ENCODE data around the gene TMEM86B. TPM values are rescaled to one million over a fixed set of nuclear protein-coding genes. Genes with fewer than 3 reads are reported as not detected.

The TMEM86B gene
- total RNA-seq, 1 experiment from 2014 or later: 21.2 TPM

DNA sequence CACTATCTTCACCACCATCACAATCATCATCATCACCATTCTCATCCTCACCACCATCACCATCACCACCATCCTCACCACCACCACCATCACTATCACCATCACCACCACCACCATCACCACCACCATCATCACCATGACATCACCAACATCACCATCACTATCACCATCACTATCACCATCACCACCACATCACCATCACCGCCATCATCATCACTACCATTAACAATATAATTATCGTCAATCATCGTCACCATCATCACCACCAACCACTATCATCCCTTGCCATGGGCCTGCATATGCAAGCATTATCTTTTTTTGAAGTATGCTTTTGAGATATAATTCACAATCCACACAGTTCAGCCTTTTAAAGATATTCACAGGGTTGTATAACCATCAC, 37.8 kb upstream of the TMEM86B start:
- Histone ChIP-seq H3K9me3 (peaks cover 5% of the 10 kb centered on the region; the same call in 1 of the 2 replicates), H3K36me3 (ENCODE audit: control insufficient read depth, insufficient read depth, low read length) (no peaks in the 10 kb centered on the region), H3K4me1 (peaks cover 9% of the 10 kb centered on the region; the same call in 1 of the 2 replicates), H3K4me3 (ENCODE audit: low read depth, low read length) (no peak overlapping the region), H3K27me3 (replicated peaks; ENCODE audit: control insufficient read depth, insufficient read depth, low read length) (no peaks in the 10 kb centered on the region)
- CTCF ChIA-PET: no interaction called here
- H3K27ac Mint-ChIP-seq (ENCODE audit: unreplicated experiment): peak overlapping the region; percentile 33
- no TSS peak for BruUV-seq (replicated peaks)
- intact Hi-C loops (cut with micrococcal nuclease; ENCODE audit: unreplicated experiment): no loop called here
- peaks cover 22% of the 10 kb centered on the region for H3K36me3 Mint-ChIP-seq (ENCODE audit: insufficient read depth, unreplicated experiment)
- H3K4me3 Mint-ChIP-seq (ENCODE audit: unreplicated experiment): no peak overlapping the region
- peaks cover 8% of the 10 kb centered on the region for H3K4me1 Mint-ChIP-seq (ENCODE audit: low read depth, unreplicated experiment)
- peaks cover 12% of the 10 kb centered on the region for H3K9me3 Mint-ChIP-seq (ENCODE audit: unreplicated experiment)
- POLR2A ChIA-PET: no interaction called here
- no peaks in the 10 kb centered on the region for H3K27me3 Mint-ChIP-seq (ENCODE audit: insufficient read depth, unreplicated experiment)
- TF ChIP-seq, protein P1, sequence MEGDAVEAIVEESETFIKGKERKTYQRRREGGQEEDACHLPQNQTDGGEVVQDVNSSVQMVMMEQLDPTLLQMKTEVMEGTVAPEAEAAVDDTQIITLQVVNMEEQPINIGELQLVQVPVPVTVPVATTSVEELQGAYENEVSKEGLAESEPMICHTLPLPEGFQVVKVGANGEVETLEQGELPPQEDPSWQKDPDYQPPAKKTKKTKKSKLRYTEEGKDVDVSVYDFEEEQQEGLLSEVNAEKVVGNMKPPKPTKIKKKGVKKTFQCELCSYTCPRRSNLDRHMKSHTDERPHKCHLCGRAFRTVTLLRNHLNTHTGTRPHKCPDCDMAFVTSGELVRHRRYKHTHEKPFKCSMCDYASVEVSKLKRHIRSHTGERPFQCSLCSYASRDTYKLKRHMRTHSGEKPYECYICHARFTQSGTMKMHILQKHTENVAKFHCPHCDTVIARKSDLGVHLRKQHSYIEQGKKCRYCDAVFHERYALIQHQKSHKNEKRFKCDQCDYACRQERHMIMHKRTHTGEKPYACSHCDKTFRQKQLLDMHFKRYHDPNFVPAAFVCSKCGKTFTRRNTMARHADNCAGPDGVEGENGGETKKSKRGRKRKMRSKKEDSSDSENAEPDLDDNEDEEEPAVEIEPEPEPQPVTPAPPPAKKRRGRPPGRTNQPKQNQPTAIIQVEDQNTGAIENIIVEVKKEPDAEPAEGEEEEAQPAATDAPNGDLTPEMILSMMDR (IDR thresholded peaks at IDR 0.05; ENCODE audit: insufficient read depth in 1 of 2, low read depth in 1 of 2, low read length in 1 of 2, severe bottlenecking in 1 of 2, unreplicated experiment in 1 of 2): no peak
- DNase-seq: no peak

DNA sequence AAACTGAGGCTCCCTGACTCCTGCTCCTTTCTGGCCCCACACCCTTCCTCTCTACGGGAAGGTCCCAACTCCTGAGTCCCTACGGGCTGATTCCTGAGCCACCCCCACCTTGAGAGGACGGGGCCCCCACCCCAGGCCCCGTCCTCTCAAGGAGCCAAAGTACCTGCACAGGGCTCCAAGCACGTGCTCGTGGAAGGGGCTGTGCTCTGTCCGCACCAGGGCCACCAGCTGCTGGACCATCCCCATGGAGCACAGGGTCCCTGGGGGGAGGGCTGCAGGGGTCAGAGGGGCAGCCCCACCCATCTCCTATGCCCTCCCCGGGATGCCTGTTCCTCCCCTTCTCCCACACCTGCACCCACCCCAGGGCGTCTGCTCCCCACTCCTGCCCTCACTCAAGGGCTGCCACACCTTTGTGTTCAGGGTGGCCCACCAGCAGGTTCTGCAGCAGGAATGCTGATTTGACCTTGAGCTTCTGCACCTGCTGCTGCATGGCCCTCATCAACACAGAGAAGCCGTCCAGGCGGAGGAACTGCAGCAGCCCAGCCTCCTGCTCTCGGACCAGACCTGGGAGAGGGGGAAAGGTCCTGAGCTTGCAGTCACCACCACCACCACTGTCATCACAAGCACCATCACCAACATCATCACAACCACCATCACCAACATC, 37.3 kb upstream of the TMEM86B start:
- POLR2A ChIA-PET: no interaction called here
- Histone ChIP-seq H3K27me3 (replicated peaks; ENCODE audit: control insufficient read depth, insufficient read depth, low read length) (no peaks in the 10 kb centered on the region), H3K36me3 (ENCODE audit: control insufficient read depth, insufficient read depth, low read length) (no peaks in the 10 kb centered on the region), H3K9me3 (peaks cover 5% of the 10 kb centered on the region; the same call in 1 of the 2 replicates), H3K4me3 (ENCODE audit: low read depth, low read length) (no peak overlapping the region), H3K4me1 (peaks cover 9% of the 10 kb centered on the region; the same call in 1 of the 2 replicates)
- intact Hi-C loops (cut with micrococcal nuclease; ENCODE audit: unreplicated experiment): no loop called here
- H3K9me3 Mint-ChIP-seq (ENCODE audit: unreplicated experiment): peaks cover 12% of the 10 kb centered on the region
- peak overlapping the region; percentile 33 for H3K27ac Mint-ChIP-seq (ENCODE audit: unreplicated experiment)
- peaks cover 5% of the 10 kb centered on the region for H3K4me1 Mint-ChIP-seq (ENCODE audit: low read depth, unreplicated experiment)
- no peak overlapping the region for H3K4me3 Mint-ChIP-seq (ENCODE audit: unreplicated experiment)
- H3K27me3 Mint-ChIP-seq (ENCODE audit: insufficient read depth, unreplicated experiment): no peaks in the 10 kb centered on the region
- peaks cover 16% of the 10 kb centered on the region for H3K36me3 Mint-ChIP-seq (ENCODE audit: insufficient read depth, unreplicated experiment)
- CTCF ChIA-PET: no interaction called here
- no TSS peak for BruUV-seq (replicated peaks)
- no peak for DNase-seq
- TF ChIP-seq, protein P1 (IDR thresholded peaks at IDR 0.05; ENCODE audit: insufficient read depth in 1 of 2, low read depth in 1 of 2, low read length in 1 of 2, severe bottlenecking in 1 of 2, unreplicated experiment in 1 of 2): no peak

DNA sequence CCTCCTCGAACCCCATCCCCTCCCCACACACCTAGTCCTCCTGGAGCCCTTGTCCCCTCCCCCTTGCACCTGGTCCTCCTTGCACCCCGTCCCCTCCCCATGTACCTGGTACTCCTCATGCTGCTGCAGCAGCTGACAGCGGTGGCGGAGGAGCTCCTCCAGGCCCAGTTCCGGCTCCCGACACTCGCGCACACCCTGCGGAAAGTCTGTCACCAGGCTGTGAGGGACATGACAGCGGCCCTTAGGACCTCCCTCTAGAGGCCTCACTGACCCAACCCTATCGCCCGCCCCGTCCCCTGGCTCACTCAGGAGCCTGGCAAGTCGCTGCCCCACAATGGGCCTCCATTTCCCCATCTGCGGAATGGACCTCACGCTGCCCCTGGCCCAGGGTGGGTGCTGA, 36.6 kb upstream of the TMEM86B start:
- Histone ChIP-seq H3K9me3 (peaks cover 5% of the 10 kb centered on the region; the same call in 1 of the 2 replicates), H3K36me3 (ENCODE audit: control insufficient read depth, insufficient read depth, low read length) (no peaks in the 10 kb centered on the region), H3K4me1 (peaks cover 5% of the 10 kb centered on the region; the same call in 1 of the 2 replicates), H3K27me3 (replicated peaks; ENCODE audit: control insufficient read depth, insufficient read depth, low read length) (no peaks in the 10 kb centered on the region), H3K4me3 (ENCODE audit: low read depth, low read length) (no peak overlapping the region)
- TF ChIP-seq, protein P1 (IDR thresholded peaks at IDR 0.05; ENCODE audit: insufficient read depth in 1 of 2, low read depth in 1 of 2, low read length in 1 of 2, severe bottlenecking in 1 of 2, unreplicated experiment in 1 of 2): no peak
- intact Hi-C loops (cut with micrococcal nuclease; ENCODE audit: unreplicated experiment): no loop called here
- no TSS peak for BruUV-seq (replicated peaks)
- Mint-ChIP-seq H3K36me3 (ENCODE audit: insufficient read depth, unreplicated experiment) (peaks cover 15% of the 10 kb centered on the region), H3K27me3 (ENCODE audit: insufficient read depth, unreplicated experiment) (no peaks in the 10 kb centered on the region), H3K9me3 (ENCODE audit: unreplicated experiment) (peaks cover 12% of the 10 kb centered on the region), H3K4me1 (ENCODE audit: low read depth, unreplicated experiment) (no peaks in the 10 kb centered on the region), H3K27ac (ENCODE audit: unreplicated experiment) (no peak overlapping the region), H3K4me3 (ENCODE audit: unreplicated experiment) (no peak overlapping the region)
- POLR2A ChIA-PET: no interaction called here
- no peak for DNase-seq
- CTCF ChIA-PET: no interaction called here

Measured in Caco-2 (cell line).